ENCODE measurements around the gene SETD1B. TPM values are rescaled to one million over a fixed set of nuclear protein-coding genes. Genes with fewer than 3 reads are reported as not detected.
"Not testable (repeated sequence)": the region's sequence is repeated elsewhere in the genome, so short reads cannot be mapped to it uniquely, and the experiment has no call there.

The SETD1B gene
- total RNA-seq, 1 donor from 2014 or later: 25.3 TPM

DNA sequence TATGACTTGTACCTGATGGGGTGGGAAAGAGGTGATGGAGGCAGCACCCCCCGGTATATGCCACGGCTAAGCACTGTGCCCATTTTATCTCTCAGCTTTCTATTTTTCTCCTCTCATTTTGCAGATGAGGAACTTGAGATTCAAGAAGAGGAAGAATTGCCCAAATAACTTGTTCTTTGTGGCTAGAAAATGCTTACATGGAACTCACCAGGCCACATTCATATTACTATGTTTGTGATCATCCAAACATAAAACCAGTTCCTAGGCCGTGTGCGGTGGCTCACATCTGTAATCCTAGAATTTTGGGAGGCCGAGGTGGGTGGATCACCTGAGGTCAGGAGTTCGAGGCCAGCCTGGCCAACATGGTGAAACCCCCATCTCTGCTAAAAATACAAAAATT is 70.3 kb downstream of the SETD1B start:
- H3K4me1 Mint-ChIP-seq (ENCODE audit: unreplicated experiment): no peaks in the 10 kb centered on the region
- peaks cover 2% of the 10 kb centered on the region for H3K27me3 Mint-ChIP-seq (ENCODE audit: unreplicated experiment)
- no peaks in the 10 kb centered on the region for H3K9me3 Mint-ChIP-seq (ENCODE audit: unreplicated experiment)
- no peak overlapping the region for H3K4me3 Mint-ChIP-seq (ENCODE audit: unreplicated experiment)
- H3K27ac Mint-ChIP-seq (ENCODE audit: unreplicated experiment): no peak overlapping the region
- no peaks in the 10 kb centered on the region for H3K36me3 Mint-ChIP-seq (ENCODE audit: low read depth, unreplicated experiment)
- TF ChIP-seq, protein P1, sequence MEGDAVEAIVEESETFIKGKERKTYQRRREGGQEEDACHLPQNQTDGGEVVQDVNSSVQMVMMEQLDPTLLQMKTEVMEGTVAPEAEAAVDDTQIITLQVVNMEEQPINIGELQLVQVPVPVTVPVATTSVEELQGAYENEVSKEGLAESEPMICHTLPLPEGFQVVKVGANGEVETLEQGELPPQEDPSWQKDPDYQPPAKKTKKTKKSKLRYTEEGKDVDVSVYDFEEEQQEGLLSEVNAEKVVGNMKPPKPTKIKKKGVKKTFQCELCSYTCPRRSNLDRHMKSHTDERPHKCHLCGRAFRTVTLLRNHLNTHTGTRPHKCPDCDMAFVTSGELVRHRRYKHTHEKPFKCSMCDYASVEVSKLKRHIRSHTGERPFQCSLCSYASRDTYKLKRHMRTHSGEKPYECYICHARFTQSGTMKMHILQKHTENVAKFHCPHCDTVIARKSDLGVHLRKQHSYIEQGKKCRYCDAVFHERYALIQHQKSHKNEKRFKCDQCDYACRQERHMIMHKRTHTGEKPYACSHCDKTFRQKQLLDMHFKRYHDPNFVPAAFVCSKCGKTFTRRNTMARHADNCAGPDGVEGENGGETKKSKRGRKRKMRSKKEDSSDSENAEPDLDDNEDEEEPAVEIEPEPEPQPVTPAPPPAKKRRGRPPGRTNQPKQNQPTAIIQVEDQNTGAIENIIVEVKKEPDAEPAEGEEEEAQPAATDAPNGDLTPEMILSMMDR (IDR thresholded peaks at IDR 0.05; ENCODE audit: unreplicated experiment): no peak
- DNase-seq (ENCODE audit: low spot score): no peak

DNA sequence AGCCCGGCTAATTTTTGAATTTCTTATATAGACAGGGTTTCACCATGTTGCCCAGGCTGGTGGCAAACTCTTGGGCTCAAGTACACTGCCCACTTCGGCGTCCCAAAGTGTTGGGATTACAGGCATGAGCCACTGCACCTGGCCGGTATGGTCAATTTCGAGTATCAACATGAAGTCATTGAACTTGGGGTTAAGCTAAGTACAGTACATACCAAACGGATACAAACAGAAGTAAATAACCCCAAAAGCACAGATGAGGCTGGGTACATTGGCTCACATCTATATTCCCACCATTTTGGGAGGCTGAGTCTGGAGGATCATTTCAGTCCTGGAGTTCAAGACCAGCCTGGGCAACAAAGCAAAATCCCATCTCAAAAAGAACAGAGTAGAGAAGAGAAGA is 71.8 kb downstream of the SETD1B start:
- no peak overlapping the region for H3K4me3 Mint-ChIP-seq (ENCODE audit: unreplicated experiment)
- no peaks in the 10 kb centered on the region for H3K36me3 Mint-ChIP-seq (ENCODE audit: low read depth, unreplicated experiment)
- peaks cover 2% of the 10 kb centered on the region for H3K27me3 Mint-ChIP-seq (ENCODE audit: unreplicated experiment)
- TF ChIP-seq, protein P1 (IDR thresholded peaks at IDR 0.05; ENCODE audit: unreplicated experiment): no peak
- no peak overlapping the region for H3K27ac Mint-ChIP-seq (ENCODE audit: unreplicated experiment)
- no peaks in the 10 kb centered on the region for H3K9me3 Mint-ChIP-seq (ENCODE audit: unreplicated experiment)
- no peak for DNase-seq (ENCODE audit: low spot score)
- H3K4me1 Mint-ChIP-seq (ENCODE audit: unreplicated experiment): no peaks in the 10 kb centered on the region

DNA sequence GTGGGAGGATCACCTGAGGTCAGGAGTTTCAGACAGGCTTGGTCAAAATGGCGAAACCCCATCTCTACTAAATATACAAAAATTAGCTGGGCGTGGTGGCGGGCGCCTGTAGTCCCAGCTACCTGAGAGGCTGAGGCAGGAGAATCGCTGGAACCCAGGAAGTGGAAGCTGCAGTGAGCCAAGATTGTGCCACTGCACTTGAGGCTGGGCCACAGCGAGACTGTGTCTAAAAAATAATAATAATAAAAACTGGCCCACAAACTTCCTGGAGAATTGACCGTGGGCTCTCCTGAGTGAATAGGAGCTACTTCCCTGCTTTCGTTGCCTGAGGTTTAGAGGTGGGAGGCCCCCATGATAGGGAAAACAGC is 72.3 kb downstream of the SETD1B start:
- not testable (repeated sequence) for H3K9me3 Mint-ChIP-seq (ENCODE audit: unreplicated experiment); H3K27me3 Mint-ChIP-seq (ENCODE audit: unreplicated experiment); H3K4me1 Mint-ChIP-seq (ENCODE audit: unreplicated experiment); H3K36me3 Mint-ChIP-seq (ENCODE audit: low read depth, unreplicated experiment); DNase-seq (ENCODE audit: low spot score); H3K4me3 Mint-ChIP-seq (ENCODE audit: unreplicated experiment); H3K27ac Mint-ChIP-seq (ENCODE audit: unreplicated experiment)

Other genes starting within 250 kb of the SETD1B start
- 36.7 TPM for gene KDM2B, start 223.0 kb upstream of the SETD1B start, total RNA-seq (ENCODE audit: unreplicated experiment)
- 35.3 TPM for gene ORAI1, start 177.5 kb upstream of the SETD1B start, total RNA-seq (ENCODE audit: unreplicated experiment)
- gene MORN3, start 134.4 kb upstream of the SETD1B start, total RNA-seq (ENCODE audit: unreplicated experiment): 1.2 TPM
- gene TMEM120B, start 91.3 kb upstream of the SETD1B start, total RNA-seq (ENCODE audit: unreplicated experiment): 10.3 TPM
- 25.7 TPM for gene RHOF, start 10.3 kb upstream of the SETD1B start, total RNA-seq (ENCODE audit: unreplicated experiment)
- gene HPD, start 54.9 kb downstream of the SETD1B start, total RNA-seq (ENCODE audit: unreplicated experiment): not detected
- 34.0 TPM for gene PSMD9, start 84.8 kb downstream of the SETD1B start, total RNA-seq (ENCODE audit: unreplicated experiment)
- 0.80 TPM for gene CFAP251, start 114.6 kb downstream of the SETD1B start, total RNA-seq (ENCODE audit: unreplicated experiment)
- 6.2 TPM for gene BCL7A, start 217.9 kb downstream of the SETD1B start, total RNA-seq (ENCODE audit: unreplicated experiment)

Data from endothelial cell (in vitro differentiated cells).